NB4 (cell line): ENCODE data around the gene AMH.
A peak's percentile ranks its signal among the peaks of the same experiment; 100 is the strongest.

Experiments used
- DNase-seq: peaks from one replicate; pipeline ENCODE4 v3.0.0; 2010; ENCODE audit warnings: low read depth
- H3K4me3 ChIP-seq: one replicate; pipeline ENCODE4 v1.5.1; 2011; ENCODE audit warnings: mild to moderate bottlenecking, low read depth, low read length, moderate library complexity
- MYC ChIP-seq: IDR thresholded peaks from 2 replicates; pipeline ENCODE4 v1.6.1; 2011; ENCODE audit warnings: low read depth, low read length
- POLR2A ChIP-seq: IDR thresholded peaks from 2 replicates; pipeline ENCODE4 v1.6.1; 2011; ENCODE audit warnings: mild to moderate bottlenecking; ENCODE audit not compliant: insufficient read length; ENCODE audit errors: extremely low read depth
- TF ChIP-seq, protein P1 (sequence below): IDR thresholded peaks from 2 replicates; pipeline ENCODE4 v1.6.1; 2011; ENCODE audit warnings: low read depth, low read length
- TF ChIP-seq, protein P2 (sequence below): IDR thresholded peaks from one replicate; pipeline ENCODE4 v1.5.1; 2012; ENCODE audit warnings: low read depth, low read length

Gene AMH

DNA sequence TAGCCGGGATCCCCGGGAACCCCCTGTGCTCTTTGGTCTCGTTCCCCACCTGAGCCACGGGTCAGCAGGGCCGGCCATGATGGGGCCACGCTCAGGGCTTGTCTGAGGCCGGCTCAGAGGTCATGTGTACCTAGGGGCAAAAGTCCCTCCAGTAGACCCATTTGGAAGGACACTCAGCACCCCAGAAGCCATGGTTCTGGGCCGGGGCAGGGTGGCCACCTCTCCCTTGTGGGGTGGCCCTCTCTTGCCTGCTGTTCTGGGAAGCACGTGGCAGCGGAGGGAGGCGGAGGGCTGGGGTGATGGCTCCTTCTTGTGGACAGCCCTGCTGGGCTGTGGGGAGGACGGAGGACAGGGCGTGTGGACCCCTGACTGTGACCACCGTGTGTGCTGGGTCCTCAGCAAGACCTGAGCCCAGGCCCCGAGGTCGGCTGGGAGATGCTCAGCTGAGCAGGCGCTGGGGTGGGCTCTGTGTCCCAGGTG lies 39.3 kb downstream of the AMH start:
- no peak overlapping the region for H3K4me3 ChIP-seq
- DNase-seq: no peak
- TF ChIP-seq MYC (no peak), POLR2A (no peak)
- TF ChIP-seq, protein P1, sequence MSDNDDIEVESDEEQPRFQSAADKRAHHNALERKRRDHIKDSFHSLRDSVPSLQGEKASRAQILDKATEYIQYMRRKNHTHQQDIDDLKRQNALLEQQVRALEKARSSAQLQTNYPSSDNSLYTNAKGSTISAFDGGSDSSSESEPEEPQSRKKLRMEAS: no peak
- TF ChIP-seq, protein P2, sequence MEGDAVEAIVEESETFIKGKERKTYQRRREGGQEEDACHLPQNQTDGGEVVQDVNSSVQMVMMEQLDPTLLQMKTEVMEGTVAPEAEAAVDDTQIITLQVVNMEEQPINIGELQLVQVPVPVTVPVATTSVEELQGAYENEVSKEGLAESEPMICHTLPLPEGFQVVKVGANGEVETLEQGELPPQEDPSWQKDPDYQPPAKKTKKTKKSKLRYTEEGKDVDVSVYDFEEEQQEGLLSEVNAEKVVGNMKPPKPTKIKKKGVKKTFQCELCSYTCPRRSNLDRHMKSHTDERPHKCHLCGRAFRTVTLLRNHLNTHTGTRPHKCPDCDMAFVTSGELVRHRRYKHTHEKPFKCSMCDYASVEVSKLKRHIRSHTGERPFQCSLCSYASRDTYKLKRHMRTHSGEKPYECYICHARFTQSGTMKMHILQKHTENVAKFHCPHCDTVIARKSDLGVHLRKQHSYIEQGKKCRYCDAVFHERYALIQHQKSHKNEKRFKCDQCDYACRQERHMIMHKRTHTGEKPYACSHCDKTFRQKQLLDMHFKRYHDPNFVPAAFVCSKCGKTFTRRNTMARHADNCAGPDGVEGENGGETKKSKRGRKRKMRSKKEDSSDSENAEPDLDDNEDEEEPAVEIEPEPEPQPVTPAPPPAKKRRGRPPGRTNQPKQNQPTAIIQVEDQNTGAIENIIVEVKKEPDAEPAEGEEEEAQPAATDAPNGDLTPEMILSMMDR: no peak

DNA sequence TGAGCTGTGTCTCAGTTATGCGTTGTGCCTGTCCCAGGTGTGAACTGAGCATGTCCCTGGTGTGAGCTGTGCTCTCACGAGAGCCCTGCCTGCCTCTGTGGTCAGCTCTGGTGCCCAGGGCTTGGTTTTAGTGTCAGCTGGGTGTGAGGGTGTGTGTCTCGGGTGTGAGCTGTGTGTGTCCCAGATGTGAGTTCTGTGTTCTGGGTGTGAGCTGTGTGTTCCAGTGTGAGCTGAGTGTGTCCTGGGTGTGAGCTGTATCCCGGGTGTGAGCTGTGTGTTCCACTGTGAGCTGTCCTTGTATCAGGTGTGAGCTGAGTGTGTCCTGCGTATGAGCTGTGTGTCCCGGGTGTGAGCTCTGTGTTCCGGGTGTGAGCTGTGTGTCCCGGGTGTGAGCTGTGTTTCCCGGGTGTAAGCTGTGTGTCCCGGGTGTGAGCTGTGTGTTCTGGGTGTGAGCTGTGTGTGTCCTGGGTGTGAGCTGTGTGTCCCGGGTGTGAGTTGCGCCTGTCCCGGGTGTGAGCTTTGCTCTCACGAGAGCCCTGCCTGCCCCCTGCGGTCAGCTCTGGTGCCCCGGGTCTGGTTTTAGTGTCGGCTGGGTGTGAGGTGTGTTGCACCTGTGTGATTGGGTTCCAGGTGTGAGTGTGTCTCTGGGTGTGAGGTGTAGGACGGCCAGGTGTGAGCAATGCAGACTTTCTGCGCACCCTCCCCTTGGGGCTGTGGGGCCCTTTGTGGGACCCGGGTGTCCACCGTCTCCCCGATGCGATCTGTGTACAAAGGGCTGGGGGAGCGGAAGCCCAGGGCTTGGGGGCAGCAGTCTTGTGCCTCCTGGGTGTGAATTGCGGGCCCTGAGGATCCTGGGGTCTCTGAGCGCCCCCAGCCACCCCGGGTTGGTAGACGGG lies 39.9 kb downstream of the AMH start:
- peak; percentile 44 for DNase-seq
- TF ChIP-seq, protein P2: no peak
- TF ChIP-seq, protein P1: no peak
- TF ChIP-seq POLR2A (no peak), MYC (no peak)
- H3K4me3 ChIP-seq: peak overlapping the region; percentile 44

DNA sequence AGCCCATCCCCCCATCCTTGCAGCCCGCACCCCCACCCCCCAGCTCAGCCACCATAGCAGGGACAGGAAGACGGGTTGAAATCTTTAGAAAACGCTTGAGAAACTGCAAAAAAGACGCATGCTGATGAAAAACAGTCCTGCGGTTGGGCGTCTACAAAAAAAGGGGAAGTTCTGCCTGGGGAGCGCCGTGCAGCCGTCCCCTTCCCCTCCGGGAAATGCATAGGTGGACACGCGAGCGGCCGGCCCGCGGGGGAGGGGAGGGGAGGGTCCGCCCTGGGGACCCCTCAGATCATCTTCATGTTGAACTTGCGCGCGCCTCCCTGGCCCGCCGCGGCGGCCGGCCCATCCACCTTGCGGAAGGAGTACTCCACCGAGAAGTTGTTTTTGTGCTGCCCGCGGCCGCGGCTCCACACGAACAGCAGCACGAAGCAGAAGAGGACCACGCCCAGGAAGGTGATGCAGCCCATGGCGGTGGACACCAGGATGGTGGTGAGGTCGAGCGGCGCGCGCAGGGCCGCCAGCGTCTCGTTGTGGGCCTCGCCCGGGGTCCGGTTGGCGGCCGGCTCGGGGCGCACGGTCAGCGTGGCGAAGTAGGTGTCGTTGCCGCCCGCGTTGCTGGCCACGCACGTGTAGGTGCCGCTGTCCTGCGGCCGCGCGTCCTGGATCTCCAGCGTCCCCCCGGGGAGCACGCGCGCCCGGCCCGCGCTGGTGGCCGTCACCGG lies 40.8 kb downstream of the AMH start:
- H3K4me3 ChIP-seq: peak overlapping the region; percentile 78
- peak; percentile 95 for DNase-seq
- peak; percentile 70 for TF ChIP-seq MYC
- TF ChIP-seq, protein P2: no peak
- TF ChIP-seq, protein P1: peak; percentile 61

DNA sequence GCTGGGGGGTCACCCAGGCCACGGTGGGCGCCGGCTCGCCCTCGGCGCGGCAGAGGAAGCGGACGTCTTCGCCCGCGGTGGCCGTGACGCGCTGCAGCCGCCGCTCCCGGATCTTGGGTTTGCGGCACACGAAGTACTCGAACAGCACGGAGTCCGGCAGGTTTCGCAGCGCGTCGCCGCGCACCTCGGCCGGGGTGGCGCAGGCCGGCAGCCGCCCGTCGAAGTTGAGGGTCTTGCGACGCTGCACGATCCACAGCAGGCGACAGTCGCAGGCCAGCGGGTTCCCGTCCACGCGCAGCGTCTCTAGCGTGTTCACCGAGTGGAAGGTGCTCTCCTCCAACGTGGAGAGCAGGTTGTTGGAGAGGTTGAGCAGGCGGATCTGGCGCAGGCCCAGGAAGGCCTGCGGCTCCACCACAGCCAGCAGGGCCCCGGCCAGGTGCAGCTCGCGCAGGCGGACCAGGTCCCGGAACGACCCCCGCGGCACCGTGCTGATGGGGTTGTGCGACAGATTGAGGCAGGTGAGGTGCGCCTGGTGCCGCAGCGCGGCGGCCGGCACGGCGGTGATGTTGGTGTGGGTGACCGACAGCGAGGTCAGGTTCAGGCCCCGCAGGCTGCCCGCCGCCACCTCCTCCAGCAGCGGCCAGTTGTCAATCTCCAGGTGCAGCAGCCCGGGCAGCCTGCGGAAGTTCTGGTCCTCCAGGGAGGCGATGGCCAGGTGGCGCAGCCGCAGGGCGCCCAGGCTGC lies 41.5 kb downstream of the AMH start:
- peak; percentile 35 for DNase-seq
- H3K4me3 ChIP-seq: peak overlapping the region; percentile 78
- TF ChIP-seq, protein P2: no peak
- TF ChIP-seq, protein P1: no peak
- TF ChIP-seq MYC (no peak; the same call in 1 of the 2 replicates), POLR2A (no peak)

DNA sequence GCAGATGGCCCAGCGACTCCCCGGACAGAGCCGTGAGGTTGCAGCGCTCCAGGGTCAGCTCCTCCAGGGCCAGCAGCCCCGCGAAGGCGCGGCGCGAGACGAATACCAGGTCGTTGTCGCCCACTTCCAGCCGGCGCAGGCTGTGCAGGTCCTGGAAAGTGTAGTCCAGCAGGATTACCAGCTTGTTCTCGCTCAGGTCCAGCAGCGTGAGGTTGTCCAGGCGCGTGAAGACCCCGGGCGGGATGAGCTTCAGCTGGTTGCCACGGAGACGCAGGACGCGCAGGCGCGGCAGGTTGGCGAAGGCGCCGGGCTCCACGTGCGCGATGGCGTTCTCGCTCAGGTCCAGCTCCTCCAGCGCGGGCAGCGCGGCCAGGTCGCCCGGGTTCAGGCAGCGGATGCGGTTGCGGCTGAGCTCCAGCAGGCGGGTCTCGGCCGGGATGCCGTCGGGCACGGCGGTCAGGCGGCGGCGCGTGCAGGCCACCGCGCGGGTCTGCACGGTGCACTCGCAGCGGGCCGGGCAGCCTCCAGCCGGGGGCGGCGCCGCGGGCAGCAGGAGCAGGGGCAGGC lies 42.1 kb downstream of the AMH start:
- no peak for DNase-seq
- TF ChIP-seq MYC (no peak), POLR2A (no peak)
- TF ChIP-seq, protein P2: no peak
- TF ChIP-seq, protein P1: no peak
- H3K4me3 ChIP-seq: peak overlapping the region; percentile 78
